ENCODE results near the gene QRFP. TPM values are rescaled to one million over a fixed set of nuclear protein-coding genes. Genes with fewer than 3 reads are reported as not detected.

QRFP gene
- total RNA-seq, 1 experiment from 2014 or later = not detected

GRCh38 chr9:130878295-130878694 lies 18.3 kb downstream of the QRFP start (continued):
- TF ChIP-seq FOSL1 (IDR thresholded peaks at IDR 0.05; ENCODE audit: low read depth) (no peak), SRF (IDR thresholded peaks at IDR 0.05; ENCODE audit: low read depth) (no peak), POLR2A (IDR thresholded peaks at IDR 0.05; ENCODE audit: borderline replicate concordance, extremely low read depth, insufficient read depth, insufficient read length) (no peak), ZNF274 (IDR thresholded peaks at IDR 0.05; ENCODE audit: low read depth, low read length) (no peak)

- DNase-seq (ENCODE audit: low read depth, low spot score) (no peak), ATAC-seq (no peak)
- TF ChIP-seq ELF1 (IDR thresholded peaks at IDR 0.05; ENCODE audit: borderline replicate concordance, low read depth) (no peak), EGR1 (IDR thresholded peaks at IDR 0.05; ENCODE audit: low read depth) (no peak), SRF (IDR thresholded peaks at IDR 0.05; ENCODE audit: low read depth) (no peak), ATF3 (IDR thresholded peaks at IDR 0.05) (no peak), POLR2A (IDR thresholded peaks at IDR 0.05; ENCODE audit: borderline replicate concordance, extremely low read depth, insufficient read depth, insufficient read length) (no peak)
- Histone ChIP-seq H3K9ac (ENCODE audit: low read length) (no peak overlapping the region), H3K79me2 (ENCODE audit: insufficient read depth, low read length) (no peaks in the 10 kb centered on the region), H3K4me1 (ENCODE audit: control insufficient read depth in 1 of 2, insufficient read depth in 2 of 2, low read length in 2 of 2) (no peaks in the 10 kb centered on the region; a peak in 1 of 4 replicates), H3K9me2 (ENCODE audit: insufficient read depth) (no peaks in the 10 kb centered on the region), H3K27me3 (ENCODE audit: insufficient read depth, low read length) (no peaks in the 10 kb centered on the region), H3K4me3 (replicated peaks in 1 of 2; ENCODE audit: low read depth in 1 of 2, low read length in 2 of 2) (no peak overlapping the region), H3K27ac (ENCODE audit: low read depth, low read length) (no peak overlapping the region), H3K36me3 (ENCODE audit: control insufficient read depth in 1 of 2, insufficient read depth in 2 of 2, low read length in 2 of 2) (peaks cover 27 to 53% of the 10 kb centered on the region in 2 experiments; a peak in 3 of 4 replicates), H4K20me1 (ENCODE audit: insufficient read depth) (no peaks in the 10 kb centered on the region), H3K4me2 (ENCODE audit: low read length) (no peak overlapping the region), H2AFZ (ENCODE audit: low read depth, low read length, poor library complexity, severe bottlenecking) (no peak overlapping the region), H3K9me3 (ENCODE audit: control insufficient read depth in 1 of 2, insufficient read depth in 1 of 2, low read depth in 1 of 2, low read length in 2 of 2) (no peaks in the 10 kb centered on the region)
- ChIA-PET CTCF (interaction anchor here (2.6 kb wide), 1 partner anchor 121 kb away, joined by 11 read pairs; no protein-coding TSS in a partner anchor), RAD21 (ENCODE audit: low non-redundant PET in 1 of 2, low total read pairs in 2 of 2, uncharacterized antibody in 2 of 2, unreplicated experiment in 2 of 2) (interaction anchor here in 1 of 2 experiments (0.8 kb wide), 1 partner anchor 121 kb away, joined by 3 read pairs; no protein-coding TSS in a partner anchor), POLR2A (no interaction called here)
- intact Hi-C loops (cut with micrococcal nuclease) = no loop called here
- BruUV-seq (replicated peaks) = no TSS peak
These were observed 19.3 kb downstream of the QRFP start for GRCh38 chr9:130877300-130877699.

- H3K79me2 ChIP-seq (ENCODE audit: insufficient read depth, low read length) = peaks cover 10% of the 10 kb centered on the region; the same call in 1 of the 2 replicates
- H3K4me3 ChIP-seq (replicated peaks in 1 of 2; ENCODE audit: low read depth in 1 of 2, low read length in 2 of 2) = no peak overlapping the region
- H3K9me3 ChIP-seq (ENCODE audit: control insufficient read depth in 1 of 2, insufficient read depth in 1 of 2, low read depth in 1 of 2, low read length in 2 of 2) = no peaks in the 10 kb centered on the region
- no peak overlapping the region for H2AFZ ChIP-seq (ENCODE audit: low read depth, low read length, poor library complexity, severe bottlenecking)
- H3K27me3 ChIP-seq (ENCODE audit: insufficient read depth, low read length) = no peaks in the 10 kb centered on the region
- H3K4me1 ChIP-seq (ENCODE audit: control insufficient read depth in 1 of 2, insufficient read depth in 2 of 2, low read length in 2 of 2) = no peaks in the 10 kb centered on the region
- ATAC-seq = no peak
- H3K36me3 ChIP-seq (ENCODE audit: control insufficient read depth in 1 of 2, insufficient read depth in 2 of 2, low read length in 2 of 2) = peaks cover 32 to 46% of the 10 kb centered on the region in 2 experiments; a peak in 3 of 4 replicates
- no peak overlapping the region for H3K27ac ChIP-seq (ENCODE audit: low read depth, low read length)
- H3K9ac ChIP-seq (ENCODE audit: low read length) = no peak overlapping the region
- H4K20me1 ChIP-seq (ENCODE audit: insufficient read depth) = no peaks in the 10 kb centered on the region; the same call in 1 of the 2 replicates
- RAD21 ChIA-PET (ENCODE audit: low non-redundant PET in 1 of 2, low total read pairs in 2 of 2, uncharacterized antibody in 2 of 2, unreplicated experiment in 2 of 2) = no interaction called here
- no peak overlapping the region for H3K4me2 ChIP-seq (ENCODE audit: low read length)
- POLR2A ChIA-PET = no interaction called here
- no TSS peak for BruUV-seq (replicated peaks)
- CTCF ChIA-PET = no interaction called here
- no peaks in the 10 kb centered on the region for H3K9me2 ChIP-seq (ENCODE audit: insufficient read depth)
- intact Hi-C loops (cut with micrococcal nuclease) = no loop called here
- no peak for DNase-seq (ENCODE audit: low read depth, low spot score)
- TF ChIP-seq SIN3A (IDR thresholded peaks at IDR 0.05; ENCODE audit: low read depth) (no peak), ZNF274 (IDR thresholded peaks at IDR 0.05; ENCODE audit: low read depth, low read length) (no peak), CBX3 (IDR thresholded peaks at IDR 0.05; ENCODE audit: low read depth) (no peak), TCF7L2 (IDR thresholded peaks at IDR 0.05; ENCODE audit: borderline replicate concordance, extremely low read depth, insufficient read depth, insufficient read length) (no peak), SRF (IDR thresholded peaks at IDR 0.05; ENCODE audit: low read depth) (no peak), EGR1 (IDR thresholded peaks at IDR 0.05; ENCODE audit: low read depth) (no peak), SP1 (IDR thresholded peaks at IDR 0.05; ENCODE audit: low read depth) (no peak), EZH2 (IDR thresholded peaks at IDR 0.05) (no peak), REST (IDR thresholded peaks at IDR 0.05; ENCODE audit: low read depth) (no peak), POLR2A (IDR thresholded peaks at IDR 0.05; ENCODE audit: borderline replicate concordance, extremely low read depth, insufficient read depth, insufficient read length) (no peak), JUND (IDR thresholded peaks at IDR 0.05) (no peak), YY1 (IDR thresholded peaks at IDR 0.05; ENCODE audit: extremely low read depth, insufficient replicate concordance, low read depth, low read length) (no peak), EZH2phosphoT487 (IDR thresholded peaks at IDR 0.05; ENCODE audit: borderline replicate concordance) (no peak)
These were observed 21.8 kb downstream of the QRFP start for GRCh38 chr9:130874783-130875182.
